ENCODE results near the gene TIPARP.
A peak's percentile ranks its signal among the peaks of the same experiment; 100 is the strongest.

The TIPARP gene

GRCh38 chr3:156675830-156676767, 1.7 kb downstream of the TIPARP start:
- DNase-seq (ENCODE audit: low read depth in 2 of 3, low spot score in 1 of 3), result peak; percentile 4 to 30 (median 15)

- DNase-seq (ENCODE audit: low read depth in 2 of 3, low spot score in 1 of 3), result peak in 1 of 3 donors; percentile 28
Observed at GRCh38 chr3:156676768-156677479, 2.5 kb downstream of the TIPARP start.

GRCh38 chr3:156677536-156677935, 3.1 kb downstream of the TIPARP start:
- no peak for DNase-seq (ENCODE audit: low read depth in 2 of 3, low spot score in 1 of 3)

GRCh38 chr3:156678197-156678596, 3.8 kb downstream of the TIPARP start:
- DNase-seq (ENCODE audit: low read depth in 2 of 3, low spot score in 1 of 3), result no peak

- no peak for DNase-seq (ENCODE audit: low read depth in 2 of 3, low spot score in 1 of 3)
Observed at GRCh38 chr3:156680243-156680914, 6.0 kb downstream of the TIPARP start.

GRCh38 chr3:156681002-156681401, 6.6 kb downstream of the TIPARP start:
- DNase-seq (ENCODE audit: low read depth in 2 of 3, low spot score in 1 of 3), result no peak

- DNase-seq (ENCODE audit: low read depth in 2 of 3, low spot score in 1 of 3), result no peak
Observed at GRCh38 chr3:156682501-156682900, 8.1 kb downstream of the TIPARP start.

- no peak for DNase-seq (ENCODE audit: low read depth in 2 of 3, low spot score in 1 of 3)
Observed at GRCh38 chr3:156682963-156683362, 8.6 kb downstream of the TIPARP start.

GRCh38 chr3:156685198-156685597, 10.8 kb downstream of the TIPARP start:
- no peak for DNase-seq (ENCODE audit: low read depth in 2 of 3, low spot score in 1 of 3)

GRCh38 chr3:156685752-156686151, 11.4 kb downstream of the TIPARP start:
- DNase-seq (ENCODE audit: low read depth in 2 of 3, low spot score in 1 of 3), result no peak

GRCh38 chr3:156687023-156687422, 12.6 kb downstream of the TIPARP start:
- DNase-seq (ENCODE audit: low read depth in 2 of 3, low spot score in 1 of 3), result no peak

- no peak for DNase-seq (ENCODE audit: low read depth in 2 of 3, low spot score in 1 of 3)
Observed at GRCh38 chr3:156688632-156689452, 14.5 kb downstream of the TIPARP start.

GRCh38 chr3:156689608-156690007, 15.2 kb downstream of the TIPARP start:
- no peak for DNase-seq (ENCODE audit: low read depth in 2 of 3, low spot score in 1 of 3)

- no peak for DNase-seq (ENCODE audit: low read depth in 2 of 3, low spot score in 1 of 3)
Observed at GRCh38 chr3:156691920-156692319, 17.5 kb downstream of the TIPARP start.

GRCh38 chr3:156693166-156693565, 18.8 kb downstream of the TIPARP start:
- no peak for DNase-seq (ENCODE audit: low read depth in 2 of 3, low spot score in 1 of 3)

- DNase-seq (ENCODE audit: low read depth in 2 of 3, low spot score in 1 of 3), result no peak
Observed at GRCh38 chr3:156694536-156694935, 20.1 kb downstream of the TIPARP start.

GRCh38 chr3:156702367-156702766, 28.0 kb downstream of the TIPARP start:
- no peak for DNase-seq (ENCODE audit: low read depth in 2 of 3, low spot score in 1 of 3)

GRCh38 chr3:156704370-156705036, 30.1 kb downstream of the TIPARP start:
- DNase-seq (ENCODE audit: low read depth in 2 of 3, low spot score in 1 of 3), result no peak

GRCh38 chr3:156705761-156706616, 31.6 kb downstream of the TIPARP start:
- no peak for DNase-seq (ENCODE audit: low read depth in 2 of 3, low spot score in 1 of 3)

Data from stimulated activated CD4-positive, alpha-beta T cell treated with anti-CD3 and anti-CD28 coated beads, Interleukin-12 subunit alpha, Interleukin-12 subunit beta, amount 100 ng/mL, for 48 hours (primary cell).